HepG2 (cell line): Measurements from ENCODE around the gene SATB2. TPM values are rescaled to one million over a fixed set of nuclear protein-coding genes. Genes with fewer than 3 reads are reported as not detected.

Experiments used
- ATF6 ChIP-seq: sonication (generic); formaldehyde crosslinking; conservative IDR thresholded peaks from 2 replicates; pipeline ENCODE4 v1.4.0; 2020; ENCODE audit warnings: missing genetic modification reagents
- BRF2 ChIP-seq: sonication (generic); formaldehyde crosslinking; IDR thresholded peaks from 2 replicates; pipeline ENCODE4 v1.8.1; 2022; ENCODE audit warnings: mild to moderate bottlenecking, missing genetic modification reagents
- CHD2 ChIP-seq: IDR thresholded peaks from 2 replicates; pipeline ENCODE4 v1.6.1; 2011; ENCODE audit warnings: low read depth, low read length, improper control_type of control experiment
- CREB1 ChIP-seq, 2 experiments: fragments of 450-650 bp in 1 of 2; IDR thresholded peaks; 2 replicates each; pipeline ENCODE4 v1.6.1; 2016 to 2017; ENCODE audit warnings: control low read depth in 1 of 2, mild to moderate bottlenecking in 1 of 2, missing compliant biosample characterization in 1 of 2, missing genetic modification characterization in 1 of 2
- CREB3 ChIP-seq: sonication (generic); formaldehyde crosslinking; IDR thresholded peaks from 2 replicates; pipeline ENCODE4 v1.5.0; 2020; ENCODE audit warnings: missing genetic modification reagents
- CSRNP1 ChIP-seq: sonication (generic); formaldehyde crosslinking; IDR thresholded peaks from 2 replicates; pipeline ENCODE4 v1.8.1; 2023; ENCODE audit warnings: mild to moderate bottlenecking, missing genetic modification reagents
- FOXP1 ChIP-seq, 2 experiments: fragments of 450-650 bp in 1 of 2; IDR thresholded peaks; 2 replicates each; pipeline ENCODE4 v1.6.1; 2017 to 2018; ENCODE audit warnings: antibody characterized with exemption in 1 of 2
- GZF1 ChIP-seq: sonication (generic); formaldehyde crosslinking; IDR thresholded peaks from 2 replicates; pipeline ENCODE4 v1.5.1; 2020; ENCODE audit warnings: mild to moderate bottlenecking, missing genetic modification reagents
- SKI ChIP-seq: fragments of 450-650 bp; IDR thresholded peaks from one replicate; pipeline ENCODE4 v1.6.1; 2018; ENCODE audit warnings: mild to moderate bottlenecking; ENCODE audit not compliant: partially characterized antibody
- TCF7 ChIP-seq: sonication (generic); IDR thresholded peaks from 2 replicates; pipeline ENCODE4 v1.6.1; 2016; ENCODE audit warnings: antibody characterized with exemption, low read depth
- TSC22D2 ChIP-seq: sonication (generic); formaldehyde crosslinking; IDR thresholded peaks from 2 replicates; pipeline ENCODE4 v1.5.1; 2020; ENCODE audit warnings: missing genetic modification reagents, mild to moderate bottlenecking, borderline replicate concordance
- ZBTB14 ChIP-seq: sonication (generic); formaldehyde crosslinking; IDR thresholded peaks from 2 replicates; pipeline ENCODE4 v1.4.0; 2020; ENCODE audit warnings: missing genetic modification reagents
- ZFP82 ChIP-seq: sonication (generic); formaldehyde crosslinking; IDR thresholded peaks from 2 replicates; pipeline ENCODE4 v1.5.1; 2020; ENCODE audit warnings: mild to moderate bottlenecking, missing genetic modification reagents, borderline replicate concordance
- ZGPAT ChIP-seq: IDR thresholded peaks from 2 replicates; pipeline ENCODE4 v1.6.1; 2016; ENCODE audit warnings: mild to moderate bottlenecking
- ZMYM2 ChIP-seq: sonication (generic); formaldehyde crosslinking; IDR thresholded peaks from 2 replicates; pipeline ENCODE4 v1.8.0; 2022; ENCODE audit warnings: mild to moderate bottlenecking, missing genetic modification reagents
- ZNF24 ChIP-seq: fragments of 450-650 bp; IDR thresholded peaks from 2 replicates; pipeline ENCODE4 v1.6.1; 2017; ENCODE audit warnings: antibody characterized with exemption, mild to moderate bottlenecking
- ZNF441 ChIP-seq: sonication (generic); formaldehyde crosslinking; IDR thresholded peaks from 2 replicates; pipeline ENCODE4 v1.7.0; 2021; ENCODE audit warnings: missing genetic modification reagents, borderline replicate concordance
- ZNF576 ChIP-seq: sonication (generic); formaldehyde crosslinking; IDR thresholded peaks from 2 replicates; pipeline ENCODE4 v1.4.0; 2020; ENCODE audit warnings: mild to moderate bottlenecking, missing genetic modification reagents
- ZNF7 ChIP-seq: IDR thresholded peaks from 2 replicates; pipeline ENCODE4 v1.6.1; 2016; ENCODE audit warnings: missing biosample characterization, missing genetic modification reagents
- polyA plus RNA-seq, 8 experiments: library from polyadenylated mRNA; depleted of rRNA in 3 of 8; stranded (reverse) in 7 of 8; unstranded in 1 of 8; fragments of >200 nt; fragmentation: Illumina TruSeq in 4 of 8; extraction: Trizol in 4 of 8; gene quantifications; 2 replicates each; pipeline versions ENCODE4 v1.2.1 to v1.2.3, GENCODE V29; 2011 to 2016; ENCODE audit warnings: low read depth in 4 of 8, missing spikeins in 1 of 8, mixed read lengths in 1 of 8; ENCODE audit not compliant: insufficient read depth in 1 of 8
- total RNA-seq, 5 experiments: library from RNA; depleted of rRNA; stranded (reverse); fragments of >200 nt; fragmentation: Illumina TruSeq; extraction: Trizol; gene quantifications; 2 replicates each; pipeline ENCODE4 v1.2.3, GENCODE V29; 2016; ENCODE audit warnings: low read depth in 1 of 5

Gene SATB2
- total and polyA plus RNA-seq, 2 of the 13 experiments (the other 11 are each of a cell fraction or from before 2014, with no cell fraction given) = 2.5 to 5.5 TPM

- peak; percentile 83; the same call in 1 of the 2 replicates for TF ChIP-seq TSC22D2 (CRISPR knock-in tag)
- no peak; the same call in 1 of the 2 replicates for TF ChIP-seq CREB3 (CRISPR knock-in tag)
- TF ChIP-seq ZBTB14 = no peak
- 0 out of 2 replicates have a peak, but pooled peaks have one; percentile 80 for TF ChIP-seq GZF1 (CRISPR knock-in tag)
- TF ChIP-seq CSRNP1 (CRISPR knock-in tag) = peak; percentile 76; the same call in 1 of the 2 replicates
- TF ChIP-seq CHD2 = peak; percentile 86
- TF ChIP-seq ZNF24 = no peak
- no peak for TF ChIP-seq FOXP1 (IDR thresholded peaks at IDR 0.05)
- no peak for TF ChIP-seq FOXP1 (CRISPR knock-in tag; IDR thresholded peaks at IDR 0.05)
- peak; percentile 24 for TF ChIP-seq SKI
- peak; percentile 71; the same call in 1 of the 2 replicates for TF ChIP-seq ZNF441 (CRISPR knock-in tag)
- no peak; the same call in 1 of the 2 replicates for TF ChIP-seq TCF7
- no peak for TF ChIP-seq CREB1 (IDR thresholded peaks at IDR 0.05)
- TF ChIP-seq CREB1 (CRISPR knock-in tag; IDR thresholded peaks at IDR 0.05) = 0 out of 2 replicates have a peak, but pooled peaks have one; percentile 33
- TF ChIP-seq ZNF576 (CRISPR knock-in tag) = peak; percentile 57; the same call in 1 of the 2 replicates
- TF ChIP-seq ATF6 = no peak; the same call in 1 of the 2 replicates
- 0 out of 2 replicates have a peak, but pooled peaks have one; percentile 16 for TF ChIP-seq ZMYM2 (CRISPR knock-in tag)
- TF ChIP-seq ZNF7 (CRISPR knock-in tag) = 0 out of 2 replicates have a peak, but pooled peaks have one; percentile 10
- peak; percentile 66 for TF ChIP-seq ZFP82 (CRISPR knock-in tag)
- TF ChIP-seq BRF2 (CRISPR knock-in tag) = peak; percentile 74
- peak; percentile 93; the same call in 1 of the 2 replicates for TF ChIP-seq ZGPAT (CRISPR knock-in tag)
Measured at GRCh38 chr2:199459286-199460100, 1.8 kb upstream of the SATB2 start (continued).
